GM12873 (cell line): ENCODE data around the gene PHF12.

ENCODE experiments used
- CTCF ChIP-seq: IDR thresholded peaks from 2 replicates; pipeline ENCODE4 v1.5.1; 2012; ENCODE audit warnings: low read depth, mild to moderate bottlenecking, moderate library complexity, low read length, control low read depth; ENCODE audit not compliant: insufficient read depth; ENCODE audit errors: missing control alignments

The PHF12 gene

DNA sequence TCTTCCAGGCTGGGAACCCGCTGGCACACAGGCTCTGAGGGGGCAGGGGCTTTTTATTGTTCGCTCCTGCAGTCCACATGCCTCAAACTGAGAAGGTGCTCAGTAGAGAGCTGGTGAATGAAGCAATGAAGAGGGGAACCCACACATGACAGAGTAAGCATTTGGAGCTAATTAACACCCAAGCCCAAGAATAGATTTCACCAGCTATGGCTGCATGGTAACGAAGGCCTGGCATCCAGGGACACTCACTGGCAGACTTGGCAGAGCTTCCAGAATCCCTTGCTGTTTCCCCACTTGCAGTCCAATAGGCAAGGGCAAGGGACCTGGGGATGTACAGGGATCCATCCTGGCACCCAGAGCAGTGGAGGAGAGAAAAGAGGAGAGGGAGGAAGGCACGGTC, 66.0 kb downstream of the PHF12 start:
- no peak for TF ChIP-seq CTCF

- no peak for TF ChIP-seq CTCF
These were observed 67.2 kb downstream of the PHF12 start for GRCh38 chr17:28883967-28884702.

- TF ChIP-seq CTCF, result no peak
These were observed 69.0 kb downstream of the PHF12 start for GRCh38 chr17:28882154-28882895.

- no peak for TF ChIP-seq CTCF
These were observed 69.7 kb downstream of the PHF12 start for GRCh38 chr17:28881533-28882056.

GRCh38 chr17:28880572-28880945, 70.8 kb downstream of the PHF12 start:
- no peak for TF ChIP-seq CTCF

DNA sequence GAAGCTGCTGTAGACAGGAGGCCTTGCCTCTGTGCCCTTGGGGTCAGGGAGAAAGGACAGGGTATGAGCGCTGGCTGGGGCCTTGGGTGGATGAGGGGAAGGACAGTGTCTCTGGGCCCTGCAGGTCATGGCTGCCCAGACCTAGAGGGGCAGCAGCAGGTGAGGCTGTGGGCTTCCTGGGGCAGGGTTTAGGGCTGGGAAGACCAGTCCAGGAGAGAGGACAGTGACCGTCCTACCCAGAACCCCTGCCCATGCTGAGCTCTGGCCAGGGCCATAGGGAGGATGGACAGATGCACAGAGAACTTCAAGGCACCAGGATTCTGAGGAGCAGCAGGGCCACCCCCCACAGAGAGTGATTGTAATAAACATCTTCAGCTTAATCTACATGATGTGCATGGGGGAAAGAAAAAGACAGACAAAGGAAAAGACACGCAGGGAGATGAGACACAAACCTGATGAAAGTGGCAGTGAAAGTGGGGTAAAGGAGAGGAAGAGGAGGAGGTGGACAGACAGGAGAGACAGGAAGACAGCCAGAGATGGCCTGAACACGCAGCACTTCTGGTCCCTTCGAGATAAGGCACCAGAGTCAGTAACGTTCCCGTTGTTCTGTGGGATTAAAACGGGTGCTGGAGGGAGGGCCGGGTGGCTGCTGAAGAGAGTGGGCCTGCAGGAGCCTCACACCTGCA, 71.3 kb downstream of the PHF12 start:
- TF ChIP-seq CTCF, result no peak

- peak; percentile 62 for TF ChIP-seq CTCF
These were observed 72.3 kb downstream of the PHF12 start for GRCh38 chr17:28878981-28879380.
